ENCODE results near the gene SLC7A4. TPM values are rescaled to one million over a fixed set of nuclear protein-coding genes. Genes with fewer than 3 reads are reported as not detected.
"Not testable (repeated sequence)": the region's sequence is repeated elsewhere in the genome, so short reads cannot be mapped to it uniquely, and the experiment has no call there.

Gene SLC7A4
- total and polyA plus RNA-seq, 12 donors, result 0.07 to 0.78 (median 0.17) TPM; not detected in 7

GRCh38 chr22:21073482-21073881, 41.1 kb upstream of the SLC7A4 start:
- Histone ChIP-seq H3K27me3 (peaks cover 0 to 3% (median 0%) of the 10 kb centered on the region in 7 donors), H3K4me1 (no peaks in the 10 kb centered on the region), H3K36me3 (no peaks in the 10 kb centered on the region), H3K4me3 (no peak overlapping the region), H3K27ac (no peak overlapping the region), H3K9me3 (no peaks in the 10 kb centered on the region)
- TF ChIP-seq CTCF (IDR thresholded peaks at IDR 0.05), result no peak
- DNase-seq, result no peak
- 92 to 93% methylated on average over 5 of the region's 5 CpGs for WGBS, 2 donors
- ATAC-seq, result no peak
- intact Hi-C loops (cut with DNase I), result loop anchor here in 1 of 10 donors (10.0 kb wide), 1 partner anchor 179 kb away; no protein-coding TSS in a partner anchor

- intact Hi-C loops (cut with DNase I), result loop anchor here in 1 of 10 donors (10.0 kb wide), 1 partner anchor 178 kb away; no protein-coding TSS in a partner anchor
- H3K4me3 ChIP-seq, result no peak overlapping the region
- DNase-seq, result no peak
- no peak for TF ChIP-seq CTCF (IDR thresholded peaks at IDR 0.05)
- WGBS, 2 donors, result 70 to 88% methylated on average over 3 of the region's 3 CpGs
- H3K36me3 ChIP-seq, result no peaks in the 10 kb centered on the region
- no peaks in the 10 kb centered on the region for H3K4me1 ChIP-seq
- no peaks in the 10 kb centered on the region for H3K27me3 ChIP-seq
- no peak overlapping the region for H3K27ac ChIP-seq
- no peaks in the 10 kb centered on the region for H3K9me3 ChIP-seq
- ATAC-seq, result no peak
These were observed 40.7 kb upstream of the SLC7A4 start for GRCh38 chr22:21073023-21073422.

GRCh38 chr22:21071796-21072195, 39.4 kb upstream of the SLC7A4 start:
- ATAC-seq, H3K27ac ChIP-seq, H3K4me3 ChIP-seq, DNase-seq, H3K4me1 ChIP-seq, H3K27me3 ChIP-seq, H3K9me3 ChIP-seq, H3K36me3 ChIP-seq: not testable (repeated sequence)
- intact Hi-C loops (cut with DNase I), result loop anchor here in 1 of 10 donors (10.0 kb wide), 1 partner anchor 177 kb away; no protein-coding TSS in a partner anchor
- WGBS, 2 donors, result 77% methylated on average over 8 of the region's 8 CpGs

GRCh38 chr22:21070690-21071615, 38.6 kb upstream of the SLC7A4 start:
- H3K9me3 ChIP-seq, result no peaks in the 10 kb centered on the region
- ATAC-seq (no peak), DNase-seq (no peak)
- H3K27me3 ChIP-seq, result no peaks in the 10 kb centered on the region
- intact Hi-C loops (cut with DNase I), result loop anchor here in 1 of 10 donors (10.0 kb wide), 1 partner anchor 176 kb away; no protein-coding TSS in a partner anchor
- TF ChIP-seq CTCF (IDR thresholded peaks at IDR 0.05), result no peak
- H3K27ac ChIP-seq, result no peak overlapping the region
- WGBS, 2 donors, result 86 to 87% methylated on average over 17 of the region's 17 CpGs
- no peak overlapping the region for H3K4me3 ChIP-seq
- H3K36me3 ChIP-seq, result no peaks in the 10 kb centered on the region
- no peaks in the 10 kb centered on the region for H3K4me1 ChIP-seq

GRCh38 chr22:21069375-21069774, 37.0 kb upstream of the SLC7A4 start:
- no peak for ATAC-seq

More at GRCh38 chr22:21069375-21069774, 37.0 kb upstream of the SLC7A4 start:
- Histone ChIP-seq H3K27ac (no peak overlapping the region), H3K27me3 (no peaks in the 10 kb centered on the region), H3K36me3 (no peaks in the 10 kb centered on the region), H3K4me1 (no peaks in the 10 kb centered on the region), H3K4me3 (no peak overlapping the region), H3K9me3 (no peaks in the 10 kb centered on the region)
- DNase-seq, result no peak
- intact Hi-C loops (cut with DNase I), result no loop called here
- TF ChIP-seq CTCF (IDR thresholded peaks at IDR 0.05), result no peak
- 65 to 66% methylated on average over 5 of the region's 5 CpGs for WGBS, 2 donors
